GM12873 (cell line): ENCODE data around the gene FAM111A.

Experiments used
- CTCF ChIP-seq: IDR thresholded peaks from 2 replicates; pipeline ENCODE4 v1.5.1; 2012; ENCODE audit warnings: low read depth, mild to moderate bottlenecking, moderate library complexity, low read length, control low read depth; ENCODE audit not compliant: insufficient read depth; ENCODE audit errors: missing control alignments

Gene FAM111A

GRCh38 chr11:59173964-59174663, 31.5 kb downstream of the FAM111A start:
- no peak for TF ChIP-seq CTCF

- TF ChIP-seq CTCF, result no peak
Measured at GRCh38 chr11:59174664-59175033, 32.0 kb downstream of the FAM111A start.

GRCh38 chr11:59175091-59175501, 32.4 kb downstream of the FAM111A start:
- TF ChIP-seq CTCF, result no peak

GRCh38 chr11:59176330-59176729, 33.7 kb downstream of the FAM111A start:
- TF ChIP-seq CTCF, result no peak

GRCh38 chr11:59178402-59178801, 35.7 kb downstream of the FAM111A start:
- no peak for TF ChIP-seq CTCF

- no peak for TF ChIP-seq CTCF
Measured at GRCh38 chr11:59179121-59179520, 36.5 kb downstream of the FAM111A start.

GRCh38 chr11:59180168-59180776, 37.6 kb downstream of the FAM111A start:
- no peak for TF ChIP-seq CTCF
